Measurements from ENCODE around the gene CHAF1B. TPM values are rescaled to one million over a fixed set of nuclear protein-coding genes. Genes with fewer than 3 reads are reported as not detected.

Gene CHAF1B
- total RNA-seq (2022; extraction: Qiagen RNA extraction): 10.8 to 11.6 TPM (median 11.4 TPM) in 5 replicates

GRCh38 chr21:36385233-36386030, at the start of gene CHAF1B:
TSS of gene CHAF1B (plus strand) at chr21:36385392. CDS start at chr21:36386137, 745 bp downstream.

Other genes starting within 250 kb of the CHAF1B start
- gene DOP1B, start 228.6 kb upstream of the CHAF1B start, total RNA-seq (2022; extraction: Qiagen RNA extraction): 3.2 to 6.0 TPM (median 4.6 TPM) in 5 replicates
- 5.6 to 12.1 TPM (median 7.0 TPM) in 5 replicates for gene MORC3, start 65.2 kb upstream of the CHAF1B start, total RNA-seq (2022; extraction: Qiagen RNA extraction)
- 0.07 to 0.09 TPM (median 0.09 TPM) in 3 of 5 replicates, not detected in the others for gene CLDN14, start 94.7 kb downstream of the CHAF1B start, total RNA-seq (2022; extraction: Qiagen RNA extraction)